Stomach (tissue), 4 donors: Measurements from ENCODE around the gene LINC01488.

ENCODE experiments used
- CTCF ChIP-seq, 7 experiments: fragments of 450-650 bp in 4 of 7; fragments of 200-600 bp in 3 of 7; sonication (generic) in 3 of 7; IDR thresholded peaks; one replicate each; pipeline ENCODE4 v1.5.1; 2016 to 2019; ENCODE audit warnings: antibody characterized with exemption in 7 of 7, control low read depth in 2 of 7, mild to moderate bottlenecking in 1 of 7
- POLR2A ChIP-seq, 4 donors: fragments of 450-650 bp; IDR thresholded peaks; one replicate each; pipeline ENCODE4 v1.6.1; 2016; ENCODE audit warnings: antibody characterized with exemption in 4 of 4, control low read depth in 2 of 4, mild to moderate bottlenecking in 1 of 4, moderate library complexity in 1 of 4

- no peak for TF ChIP-seq POLR2A (IDR thresholded peaks at IDR 0.05)
- TF ChIP-seq CTCF (IDR thresholded peaks at IDR 0.05): no peak
These were observed 60.2 kb downstream of the LINC01488 start for GRCh38 chr11:69541501-69542313.
